Esophagus squamous epithelium (tissue), 4 donors: Measurements from ENCODE around the gene ZBED5.

ENCODE experiments used
- CTCF ChIP-seq, 6 experiments: fragments of 450-650 bp in 4 of 6; fragments of 200-600 bp in 2 of 6; sonication (generic) in 2 of 6; IDR thresholded peaks; one replicate each; pipeline ENCODE4 v1.5.1; 2016 to 2019; ENCODE audit warnings: antibody characterized with exemption in 6 of 6, mild to moderate bottlenecking in 4 of 6, moderate library complexity in 4 of 6
- POLR2A ChIP-seq, 4 donors: fragments of 450-650 bp; IDR thresholded peaks; one replicate each; pipeline ENCODE4 v1.6.1; 2017; ENCODE audit warnings: antibody characterized with exemption in 4 of 4, mild to moderate bottlenecking in 4 of 4, moderate library complexity in 3 of 4

DNA sequence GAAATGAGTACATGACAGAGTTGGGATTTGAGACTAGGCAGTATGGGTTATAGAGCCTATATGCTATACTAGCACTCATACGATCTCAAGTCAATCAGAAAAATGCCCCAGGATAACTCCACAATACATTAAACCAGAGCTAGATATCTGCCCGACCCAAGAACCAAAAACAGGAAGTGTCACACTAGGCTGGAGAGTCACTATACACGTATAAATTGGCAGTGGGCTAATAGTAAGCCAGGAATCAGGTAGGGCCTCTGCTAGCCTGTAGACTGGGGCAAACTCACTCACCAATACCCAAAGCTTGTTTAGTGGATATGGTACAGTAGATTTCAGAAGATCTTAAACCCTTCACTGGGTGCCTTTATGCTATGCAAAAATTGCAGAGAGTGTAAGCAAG is 33.0 kb downstream of the ZBED5 start:
- TF ChIP-seq CTCF (IDR thresholded peaks at IDR 0.05) (no peak), POLR2A (IDR thresholded peaks at IDR 0.05) (no peak)
